CD4-positive, alpha-beta T cell treated with Interleukin-6 for 4 hours (primary cell): ENCODE results near the gene MFNG.
A peak's percentile ranks its signal among the peaks of the same experiment; 100 is the strongest.

ENCODE experiments used
- DNase-seq: peaks from one replicate; pipeline ENCODE4 v3.0.0-alpha.2; 2020; ENCODE audit warnings: mixed read lengths

MFNG gene

GRCh38 chr22:37420686-37421467 is 65.3 kb downstream of the MFNG start:
- no peak for DNase-seq

GRCh38 chr22:37419969-37420685 is 66.1 kb downstream of the MFNG start:
- peak; percentile 45 for DNase-seq

- DNase-seq = no peak
Observed at GRCh38 chr22:37419370-37419968, 66.7 kb downstream of the MFNG start.
